IPS DF 19.7 (cell line): ENCODE measurements around the gene TMLHE.
"Not testable (repeated sequence)": the region's sequence is repeated elsewhere in the genome, so short reads cannot be mapped to it uniquely, and the experiment has no call there.

ENCODE experiments used
- DNase-seq: peaks from one replicate; pipeline ENCODE4 v3.0.0-alpha.2; 2013; ENCODE audit warnings: low read depth, low spot score

TMLHE gene

GRCh38 chrX:155612312-155613224 is at the start of gene TMLHE, which contains the start of gene SPRY3:
Gene TMLHE, minus strand, starts transcription at chrX:155612952. Its CDS starts 67,676 bp downstream, at chrX:155545276.
Gene SPRY3, plus strand, starts transcription at chrX:155612586.
- no peak for DNase-seq

GRCh38 chrX:155662282-155662681 is 49.5 kb upstream of the TMLHE start:
- DNase-seq: no peak

- no peak for DNase-seq
Observed at GRCh38 chrX:155645180-155645579, 32.4 kb upstream of the TMLHE start.

GRCh38 chrX:155643240-155643639 is 30.5 kb upstream of the TMLHE start:
- no peak for DNase-seq

DNA sequence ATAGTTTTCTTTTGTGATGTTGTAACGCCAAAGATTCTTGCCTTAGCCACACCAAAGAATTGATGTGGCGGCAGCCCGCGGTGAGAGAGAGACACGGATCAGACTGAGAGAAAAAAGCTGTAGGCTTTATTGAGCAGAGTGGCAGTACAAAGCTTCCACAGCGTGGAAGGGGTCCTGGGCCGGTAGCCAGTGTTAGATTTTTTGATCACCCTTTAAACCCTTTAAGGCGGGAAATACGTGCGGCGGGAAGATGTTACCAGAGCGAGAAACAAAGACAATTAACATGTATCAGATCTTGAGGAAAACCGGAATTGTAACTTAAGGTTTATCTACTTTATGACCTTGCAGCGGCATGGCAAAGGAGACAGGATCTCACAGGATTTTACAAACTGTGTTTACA is 28.6 kb upstream of the TMLHE start:
- DNase-seq: not testable (repeated sequence)

DNA sequence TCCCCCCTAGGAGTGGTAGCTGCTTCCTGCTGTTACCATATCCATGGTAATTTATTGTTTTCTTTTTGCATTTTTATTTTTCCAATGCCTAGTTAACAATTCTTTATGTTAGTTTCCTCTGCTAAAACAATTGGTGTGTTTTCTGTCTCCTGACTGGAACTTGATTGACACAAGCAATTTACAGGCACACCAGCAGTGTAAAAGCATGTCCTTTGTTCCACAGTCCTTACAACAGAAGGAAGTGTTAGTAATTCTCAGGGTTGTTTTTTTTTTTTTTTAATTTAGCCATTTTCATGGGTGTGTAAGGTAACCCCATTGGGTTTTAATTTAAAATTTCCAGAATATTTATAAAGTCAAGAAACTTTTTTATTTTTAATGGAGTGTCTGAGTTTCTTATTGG is 25.0 kb upstream of the TMLHE start:
- no peak for DNase-seq

DNA sequence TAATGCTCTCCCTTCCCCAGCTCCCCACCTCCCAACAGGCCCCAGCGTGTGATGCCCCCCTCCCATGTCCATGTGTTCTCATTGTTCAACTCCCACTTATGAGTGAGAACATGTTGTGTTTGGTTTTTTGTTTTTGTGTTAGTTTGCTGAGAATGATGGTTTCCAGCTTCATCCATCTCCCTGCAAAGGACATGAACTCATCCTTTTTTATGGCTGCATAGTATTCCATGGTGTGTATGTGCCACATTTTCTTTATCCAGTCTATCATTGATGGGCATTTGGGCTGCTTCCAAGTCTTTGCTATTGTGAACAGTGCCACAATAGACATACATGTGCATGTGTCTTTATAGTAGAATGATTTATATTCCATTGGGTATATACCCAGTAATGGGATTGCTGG is 22.3 kb upstream of the TMLHE start:
- not testable (repeated sequence) for DNase-seq

DNA sequence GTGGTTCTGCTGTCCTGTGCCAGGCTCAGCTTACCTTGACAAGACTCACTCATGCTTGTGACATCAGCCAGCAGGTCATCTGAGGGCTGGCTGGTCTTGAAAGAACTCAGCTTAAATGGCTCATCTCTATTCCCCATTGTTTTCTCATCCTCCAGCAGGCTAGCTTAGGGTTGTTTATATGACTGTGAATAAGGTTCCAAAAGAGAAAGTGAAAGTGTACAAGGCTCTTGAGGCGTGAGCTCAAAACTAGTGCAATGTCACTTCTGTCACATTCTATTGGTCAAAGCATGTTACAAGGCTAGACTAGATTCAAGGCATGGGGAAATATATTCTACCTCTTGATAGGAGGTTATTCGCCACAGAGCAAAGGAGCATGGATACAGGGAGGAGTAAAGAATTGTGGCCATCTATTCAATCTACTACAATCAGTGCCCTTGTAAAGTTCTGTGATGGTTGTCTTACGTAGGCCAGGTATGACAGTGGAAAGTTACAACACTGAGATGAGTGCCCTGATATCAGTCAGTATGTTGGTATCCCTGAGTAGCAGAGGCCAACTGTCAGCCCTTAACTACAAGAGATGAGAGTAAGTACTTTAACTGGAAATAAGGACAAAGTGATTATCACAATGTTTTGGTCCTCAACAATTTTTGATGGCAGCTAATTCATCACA is 19.8 kb upstream of the TMLHE start:
- no peak for DNase-seq

GRCh38 chrX:155620110-155620509 is 7.4 kb upstream of the TMLHE start:
- DNase-seq: not testable (repeated sequence)

DNA sequence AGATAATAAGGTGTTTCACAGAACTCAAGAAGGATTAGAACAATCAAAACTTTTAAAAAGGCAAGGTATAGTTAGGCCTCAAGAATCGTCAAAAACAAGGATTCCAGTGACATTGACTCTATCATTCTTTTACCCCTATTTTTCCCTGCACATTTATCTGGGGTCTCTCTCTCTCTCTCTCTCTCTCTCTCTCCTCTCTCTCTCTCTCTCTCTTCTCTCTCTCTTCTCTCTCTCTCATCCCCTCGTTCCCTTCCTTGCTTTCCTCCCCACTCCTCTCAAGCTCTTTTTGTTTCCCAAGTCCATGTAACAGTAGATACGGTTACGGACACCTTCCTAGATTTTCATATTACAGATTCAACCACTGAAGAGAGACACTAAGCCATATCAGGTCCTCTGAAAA is 3.2 kb upstream of the TMLHE start:
- no peak for DNase-seq

GRCh38 chrX:155613927-155614559 is 1.3 kb upstream of the TMLHE start:
- DNase-seq: no peak

DNA sequence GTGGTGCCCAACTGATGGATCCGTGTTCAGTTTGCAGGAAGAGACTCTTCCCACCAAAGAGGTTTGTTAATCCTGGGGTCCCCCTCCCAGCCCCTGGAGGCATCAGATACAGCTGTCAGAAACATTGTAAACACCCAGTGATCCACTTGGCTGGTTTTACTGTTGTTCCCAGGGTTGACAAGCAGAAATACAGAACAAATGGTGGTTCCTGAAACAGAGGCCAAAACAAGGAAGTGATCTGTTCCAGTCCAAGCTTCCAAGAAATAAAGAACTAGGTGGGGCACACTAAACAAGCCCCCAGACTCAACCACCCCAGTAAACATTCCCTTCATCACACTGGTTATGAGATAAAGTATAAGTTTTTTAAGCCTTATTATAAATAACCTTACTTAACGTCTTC is 1.4 kb downstream of the TMLHE start:
- no peak for DNase-seq

- no peak for DNase-seq
Observed at GRCh38 chrX:155592981-155593380, 19.8 kb downstream of the TMLHE start.

GRCh38 chrX:155592331-155592730 is 20.4 kb downstream of the TMLHE start:
- no peak for DNase-seq

- no peak for DNase-seq
Observed at GRCh38 chrX:155577682-155578081, 35.1 kb downstream of the TMLHE start.

- DNase-seq: no peak
Observed at GRCh38 chrX:155563099-155563498, 49.7 kb downstream of the TMLHE start.

- DNase-seq: no peak
Observed at GRCh38 chrX:155544881-155545280, 67.9 kb downstream of the TMLHE start.

DNA sequence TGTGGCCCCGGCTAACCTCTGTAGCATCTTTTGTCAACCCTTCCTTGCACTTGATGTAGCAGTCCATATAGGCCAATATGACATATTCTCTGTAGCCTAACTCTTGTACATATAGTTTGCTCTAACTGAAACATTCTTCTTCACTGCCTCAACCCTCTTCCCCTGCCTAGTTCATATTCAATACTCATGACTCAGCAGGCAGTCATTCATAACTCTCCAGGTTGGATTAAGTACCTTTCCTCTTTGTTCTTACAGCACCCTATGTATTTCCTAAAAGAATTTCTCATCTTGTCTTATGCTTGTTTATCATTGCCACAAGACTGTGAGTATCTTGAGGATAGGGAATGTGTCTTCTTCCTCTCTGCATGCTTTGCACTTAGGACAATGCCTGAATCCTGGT is 76.9 kb downstream of the TMLHE start:
- DNase-seq: no peak

GRCh38 chrX:155534800-155535199 is 78.0 kb downstream of the TMLHE start:
- no peak for DNase-seq

GRCh38 chrX:155527023-155527422 is 85.7 kb downstream of the TMLHE start:
- not testable (repeated sequence) for DNase-seq

GRCh38 chrX:155514225-155514624 is 98.5 kb downstream of the TMLHE start:
- no peak for DNase-seq

GRCh38 chrX:155505296-155505695 is 107.5 kb downstream of the TMLHE start:
- DNase-seq: no peak
